ENCODE measurements around the gene SIAH3.

The SIAH3 gene

DNA sequence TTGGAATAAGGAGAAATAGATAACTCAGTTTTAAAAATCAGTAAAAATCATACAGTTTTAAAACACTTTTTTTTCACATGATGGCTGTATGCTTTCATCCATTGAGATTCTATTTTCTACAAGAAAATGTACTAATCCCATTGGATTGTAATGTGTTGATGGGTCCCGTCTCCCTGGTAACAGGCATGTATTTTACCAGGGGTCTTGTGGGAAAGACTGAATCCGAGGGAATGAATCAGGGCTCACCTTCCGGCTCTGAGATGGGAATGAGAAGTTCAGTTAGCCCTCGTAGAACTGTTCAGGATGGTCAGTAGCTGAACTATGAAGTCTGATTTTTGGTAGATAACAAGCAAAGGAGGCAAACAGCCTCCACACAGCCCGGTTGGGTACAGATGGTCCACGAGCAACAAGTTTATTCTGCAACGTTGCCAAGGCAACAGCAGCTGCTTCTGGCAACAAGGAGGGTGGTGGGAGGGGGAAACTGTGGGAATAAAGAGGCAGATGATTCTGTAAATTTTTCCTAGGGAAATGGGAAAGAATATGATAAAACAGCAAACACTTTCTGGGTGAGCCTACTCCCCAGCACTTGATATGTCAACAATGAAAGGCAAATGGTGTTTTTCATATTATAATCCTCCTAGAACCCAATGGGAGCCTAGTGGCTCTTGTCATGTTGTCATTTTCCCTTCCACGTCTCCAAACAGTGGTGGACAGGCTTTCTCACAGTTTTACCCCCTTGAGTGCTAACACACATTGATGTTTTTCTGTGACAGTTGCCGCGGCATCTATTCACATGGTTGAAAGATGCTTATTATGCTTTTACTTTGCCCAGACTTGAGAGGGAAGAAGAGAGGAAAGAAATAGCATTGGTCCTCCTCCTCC is 12.4 kb upstream of the SIAH3 start:
- no peak for DNase-seq (ENCODE audit: low read depth in 1 of 2, low spot score in 1 of 2)

- no peak for DNase-seq (ENCODE audit: low read depth in 1 of 2, low spot score in 1 of 2)
These were observed 9.8 kb upstream of the SIAH3 start for GRCh38 chr13:45861322-45861721.

DNA sequence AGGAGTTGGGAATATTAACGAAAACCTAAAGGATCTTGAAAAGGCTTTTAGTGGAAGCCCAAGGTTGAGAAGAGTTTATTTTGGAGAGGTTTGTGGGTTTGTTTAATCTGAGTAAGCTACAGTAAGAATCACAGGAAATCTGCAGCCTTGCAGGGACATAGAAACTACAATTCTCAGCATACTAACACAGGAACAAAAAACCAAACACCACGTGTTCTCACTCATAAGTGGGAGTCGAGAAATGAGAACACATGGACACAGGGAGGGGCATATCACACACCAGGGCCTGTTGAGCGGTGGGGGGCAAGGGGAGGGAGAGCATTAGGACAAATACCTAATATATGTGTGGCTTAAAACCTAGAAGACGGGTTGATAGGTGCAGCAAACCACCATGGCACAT is 8.7 kb upstream of the SIAH3 start:
- DNase-seq (ENCODE audit: low read depth in 1 of 2, low spot score in 1 of 2) = no peak

- no peak for DNase-seq (ENCODE audit: low read depth in 1 of 2, low spot score in 1 of 2)
These were observed 8.2 kb upstream of the SIAH3 start for GRCh38 chr13:45859705-45860104.

- DNase-seq (ENCODE audit: low read depth in 1 of 2, low spot score in 1 of 2) = no peak
These were observed 941 bp upstream of the SIAH3 start for GRCh38 chr13:45852494-45852893.

DNA sequence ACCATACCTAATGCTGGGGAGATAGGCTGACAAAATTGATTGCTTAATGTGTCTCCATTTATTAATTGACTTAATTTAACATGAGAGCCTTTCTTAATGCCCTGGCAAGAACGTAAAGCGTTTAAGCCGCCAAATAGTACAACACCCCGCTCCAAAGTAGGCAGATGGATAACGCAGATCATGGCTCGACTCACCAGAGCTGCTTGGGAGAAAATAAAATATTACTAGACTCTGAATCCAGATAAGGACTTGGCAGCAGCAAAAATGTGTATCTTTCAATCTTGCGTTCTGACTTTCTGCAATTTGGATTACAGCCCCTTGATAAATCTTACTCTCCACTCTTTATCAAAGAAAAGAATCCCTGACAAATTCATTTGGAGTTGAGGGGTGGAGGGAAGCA is 403 bp upstream of the SIAH3 start:
- DNase-seq (ENCODE audit: low read depth in 1 of 2, low spot score in 1 of 2) = no peak

DNA sequence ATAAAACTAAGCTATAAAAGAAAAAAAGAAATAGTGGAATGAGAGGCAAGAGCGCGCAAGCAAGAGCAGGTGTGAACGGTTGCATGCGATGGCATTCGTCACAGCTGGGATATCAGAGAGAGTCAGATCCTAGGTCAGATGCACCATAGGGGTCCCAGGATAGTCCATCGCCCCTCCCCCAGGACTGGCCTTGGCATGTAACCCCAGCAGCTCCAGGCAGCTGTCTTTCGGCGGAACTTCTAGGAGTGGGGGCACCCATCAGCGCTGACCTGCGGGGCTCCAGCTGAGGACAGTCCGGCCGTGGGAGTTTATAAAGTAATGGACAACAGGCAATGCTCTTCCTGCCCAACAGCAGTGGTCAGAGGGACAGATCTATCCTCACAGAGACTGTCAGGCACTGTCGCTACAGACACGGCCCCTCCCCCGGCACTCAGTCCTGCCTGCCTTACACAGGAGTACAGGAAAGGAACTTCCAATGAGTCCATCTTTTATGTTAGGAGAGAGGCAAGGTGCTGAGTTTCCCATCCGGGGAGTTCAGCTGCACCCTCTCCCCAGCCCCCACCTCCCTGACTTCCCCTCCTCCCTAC is 1.4 kb downstream of the SIAH3 start:
- no peak for DNase-seq (ENCODE audit: low read depth in 1 of 2, low spot score in 1 of 2)

DNA sequence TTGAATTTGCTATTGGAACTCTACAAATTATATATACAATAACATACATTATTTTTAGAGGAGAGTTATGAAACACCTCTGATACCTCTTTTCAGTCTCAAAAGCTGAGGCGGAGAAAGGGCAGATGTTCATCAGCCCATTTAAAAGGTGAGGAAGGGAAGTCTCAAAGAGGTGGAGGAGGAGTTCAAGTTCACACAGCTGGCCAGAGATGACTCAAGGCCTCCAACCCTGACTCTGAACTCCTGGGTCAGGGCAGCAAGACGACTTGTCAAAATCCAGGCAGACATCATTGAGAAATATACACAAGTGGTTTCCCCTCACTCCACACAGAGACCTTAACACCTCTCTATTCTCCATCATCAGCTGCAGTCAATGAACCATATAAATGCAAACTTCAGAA is 2.1 kb downstream of the SIAH3 start:
- DNase-seq (ENCODE audit: low read depth in 1 of 2, low spot score in 1 of 2) = no peak

DNA sequence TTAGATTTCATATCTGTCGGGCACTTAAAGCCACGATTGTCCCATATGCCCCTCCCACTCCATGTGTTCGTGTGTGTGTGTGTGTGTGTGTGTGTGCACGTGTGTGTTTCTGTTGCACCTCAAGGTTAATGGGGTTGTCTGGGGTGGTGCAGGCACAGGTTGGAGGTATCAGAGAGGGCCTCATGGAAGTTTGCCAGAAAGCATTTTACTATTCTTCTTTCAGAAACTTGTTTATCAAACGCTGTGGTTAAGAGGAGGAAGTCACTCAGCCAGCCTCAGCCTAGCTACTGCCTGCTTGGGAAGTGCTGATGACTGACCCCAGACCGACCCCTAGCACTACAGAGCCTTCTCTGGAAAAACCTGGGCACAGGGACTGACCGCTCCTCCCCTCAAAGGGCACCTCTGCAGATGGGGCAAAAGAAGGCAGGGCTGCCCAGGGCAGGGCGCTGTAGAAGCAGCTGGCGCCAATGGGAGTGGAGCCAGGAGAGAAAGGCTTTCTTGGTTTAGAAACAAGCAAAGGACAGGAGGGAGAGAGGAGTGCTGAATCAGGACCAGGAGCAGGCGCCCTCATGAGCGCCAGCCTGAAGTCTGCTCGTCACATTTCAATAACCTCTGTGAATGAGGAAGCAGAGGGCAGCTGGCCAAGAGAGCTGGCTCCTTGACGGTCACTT is 3.9 kb downstream of the SIAH3 start:
- DNase-seq (ENCODE audit: low read depth in 1 of 2, low spot score in 1 of 2) = peak in 1 of 2 donors; percentile 25

GRCh38 chr13:45846681-45847080 is 4.9 kb downstream of the SIAH3 start:
- DNase-seq (ENCODE audit: low read depth in 1 of 2, low spot score in 1 of 2) = no peak

DNA sequence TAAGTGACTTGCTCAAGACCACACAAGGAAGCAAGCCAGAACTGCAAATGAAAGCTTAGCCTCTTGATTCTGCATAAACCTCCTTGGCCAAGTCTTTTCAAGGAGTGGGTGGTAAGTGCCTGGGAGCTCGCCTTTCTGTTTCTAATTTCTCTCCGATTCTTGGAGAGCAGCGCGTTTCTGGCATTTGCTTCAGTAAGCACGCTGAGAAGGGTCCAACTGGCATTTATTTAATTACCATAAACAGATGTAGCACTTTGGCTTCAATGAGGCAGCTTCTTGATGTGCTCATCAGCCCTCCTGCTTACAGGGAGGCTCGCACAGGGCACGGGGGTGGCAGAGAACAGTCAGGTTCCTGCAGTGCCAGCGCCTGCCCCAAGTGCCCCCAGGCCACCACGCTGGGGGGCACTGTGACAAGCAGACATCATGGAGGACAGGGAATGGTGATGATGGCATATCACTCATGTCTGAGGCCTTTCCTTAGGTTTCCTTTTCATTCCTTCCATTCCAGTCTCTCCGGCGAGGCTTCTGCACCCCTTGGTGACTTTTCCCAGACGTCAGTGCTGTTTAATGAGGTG is 13.3 kb downstream of the SIAH3 start:
- DNase-seq (ENCODE audit: low read depth in 1 of 2, low spot score in 1 of 2) = no peak

GRCh38 chr13:45837111-45837510 is 14.4 kb downstream of the SIAH3 start:
- no peak for DNase-seq (ENCODE audit: low read depth in 1 of 2, low spot score in 1 of 2)

- no peak for DNase-seq (ENCODE audit: low read depth in 1 of 2, low spot score in 1 of 2)
These were observed 17.1 kb downstream of the SIAH3 start for GRCh38 chr13:45834411-45834994.

- DNase-seq (ENCODE audit: low read depth in 1 of 2, low spot score in 1 of 2) = no peak
These were observed 17.7 kb downstream of the SIAH3 start for GRCh38 chr13:45833663-45834375.

GRCh38 chr13:45833242-45833641 is 18.3 kb downstream of the SIAH3 start:
- DNase-seq (ENCODE audit: low read depth in 1 of 2, low spot score in 1 of 2) = no peak

DNA sequence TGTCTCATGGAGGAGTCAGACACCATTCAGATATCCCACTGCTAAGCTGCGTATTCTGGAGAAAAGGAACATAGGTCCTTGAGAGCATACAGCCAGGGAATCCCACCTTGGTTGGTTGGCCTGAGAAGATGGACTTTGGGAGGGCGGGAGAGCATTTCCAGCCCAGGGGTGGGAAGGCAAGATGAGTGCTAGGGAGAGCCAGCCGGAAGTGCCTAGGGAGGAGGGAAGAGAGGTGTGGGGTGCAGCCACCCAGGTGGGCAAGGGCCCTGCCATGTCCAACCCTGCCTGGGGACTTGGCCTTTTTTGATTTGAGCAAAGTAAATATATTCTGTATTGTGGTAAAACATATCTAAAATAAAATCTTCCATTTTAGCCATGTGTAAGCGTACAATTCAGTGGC is 19.7 kb downstream of the SIAH3 start:
- no peak for DNase-seq (ENCODE audit: low read depth in 1 of 2, low spot score in 1 of 2)

DNA sequence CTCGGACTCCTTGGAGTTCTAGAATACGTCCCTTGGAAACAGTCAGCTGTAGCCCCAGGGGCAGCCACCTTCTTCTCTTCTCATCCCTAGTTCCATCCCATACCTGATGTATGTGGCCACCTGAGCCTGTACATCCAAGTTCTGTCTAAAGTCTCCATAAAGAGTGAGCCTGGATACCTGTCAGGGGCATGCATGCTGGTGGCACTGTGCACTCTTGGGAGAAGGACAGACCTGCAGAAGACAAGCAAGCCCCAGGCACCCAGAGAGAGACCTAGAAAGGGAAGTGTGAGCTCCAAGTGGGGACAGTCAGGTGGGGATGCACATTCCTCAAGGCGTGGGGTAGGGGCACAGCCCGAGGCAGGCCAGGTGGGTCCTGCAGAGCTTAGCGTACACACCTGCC is 21.4 kb downstream of the SIAH3 start:
- DNase-seq (ENCODE audit: low read depth in 1 of 2, low spot score in 1 of 2) = no peak

DNA sequence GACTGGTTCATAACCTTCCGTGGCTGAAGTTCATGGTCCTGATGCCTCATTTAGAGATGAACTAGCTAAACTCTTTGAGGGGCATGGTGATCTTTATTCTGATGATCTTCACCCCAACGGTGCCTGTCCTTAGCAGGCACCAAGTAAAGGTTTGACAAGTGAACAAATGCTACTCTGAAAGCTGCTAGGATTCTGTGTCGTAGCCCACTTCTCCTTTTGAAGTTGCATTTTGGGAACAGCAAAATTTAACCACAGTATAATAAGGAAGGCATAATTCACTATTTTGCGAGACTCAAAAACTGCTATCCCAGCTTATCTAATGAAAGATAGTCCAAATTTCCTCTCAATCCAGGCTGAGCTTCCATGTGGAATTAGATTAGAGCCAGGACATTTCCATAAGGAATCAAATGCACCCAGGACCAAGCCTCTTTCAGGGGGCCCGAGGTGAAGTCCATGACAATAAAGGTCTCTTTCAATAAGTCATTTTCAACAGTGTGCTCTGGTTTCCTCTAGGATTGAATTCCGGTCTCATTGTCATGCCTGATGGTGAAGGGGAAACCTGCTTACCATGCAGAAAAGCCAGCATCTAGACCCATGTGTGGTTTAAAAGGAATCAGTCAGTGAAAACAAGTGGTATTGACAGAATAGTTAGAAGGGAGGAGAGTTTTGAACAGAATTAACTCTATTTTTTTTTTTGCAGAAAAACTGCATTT is 23.1 kb downstream of the SIAH3 start:
- DNase-seq (ENCODE audit: low read depth in 1 of 2, low spot score in 1 of 2) = no peak

DNA sequence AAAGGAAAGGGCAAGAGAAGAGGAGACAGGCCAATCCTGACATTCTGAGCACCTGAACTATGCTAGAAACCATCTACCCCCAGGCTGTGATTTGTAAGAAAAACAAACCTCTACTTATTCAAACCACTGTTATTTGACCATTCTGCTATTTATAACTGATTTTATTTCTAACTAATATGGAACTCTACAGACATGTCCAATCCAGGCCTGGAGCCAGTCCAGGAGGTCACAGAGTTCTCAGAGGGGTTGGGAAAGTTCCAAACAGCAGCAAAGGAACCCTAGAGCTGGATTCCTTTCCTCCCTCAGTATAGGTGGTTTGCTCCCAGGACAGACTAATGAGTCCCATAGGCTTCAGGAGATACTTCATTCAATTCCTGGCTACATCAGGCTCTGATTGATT is 24.2 kb downstream of the SIAH3 start:
- DNase-seq (ENCODE audit: low read depth in 1 of 2, low spot score in 1 of 2) = no peak

DNA sequence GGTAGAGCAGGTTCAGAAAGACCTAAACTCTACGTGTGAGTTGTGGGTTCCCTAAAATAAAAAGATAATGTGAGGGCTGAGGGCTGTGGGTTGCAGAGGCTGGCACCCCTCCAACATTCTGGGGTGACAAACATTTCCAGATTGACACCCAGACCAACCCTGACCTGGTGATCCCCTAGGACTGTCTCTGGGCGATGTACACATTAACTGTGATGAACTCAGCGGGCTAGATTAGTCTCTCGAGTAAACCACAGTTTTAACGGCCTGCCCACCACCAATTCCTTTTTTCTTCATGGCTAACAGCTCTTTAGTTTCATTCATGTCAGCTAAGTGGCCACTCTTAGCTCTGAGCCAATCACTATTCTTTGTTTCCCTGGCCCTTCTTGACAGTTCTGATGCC is 24.8 kb downstream of the SIAH3 start:
- DNase-seq (ENCODE audit: low read depth in 1 of 2, low spot score in 1 of 2) = no peak

- no peak for DNase-seq (ENCODE audit: low read depth in 1 of 2, low spot score in 1 of 2)
These were observed 26.2 kb downstream of the SIAH3 start for GRCh38 chr13:45825387-45825650.
